ENCODE measurements around the gene TMEM270. TPM values are rescaled to one million over a fixed set of nuclear protein-coding genes. Genes with fewer than 3 reads are reported as not detected.
"Not testable (repeated sequence)": the region's sequence is repeated elsewhere in the genome, so short reads cannot be mapped to it uniquely, and the experiment has no call there.

TMEM270 gene
- total RNA-seq, 6 experiments from 2014 or later, result not detected

GRCh38 chr7:73881352-73882046, 20.5 kb downstream of the TMEM270 start:
- no peak for TF ChIP-seq CTCF (IDR thresholded peaks at IDR 0.05)
- peaks cover 28% of the 10 kb centered on the region for H3K4me1 Mint-ChIP-seq (ENCODE audit: low read depth)
- H3K27me3 Mint-ChIP-seq (ENCODE audit: insufficient read depth), result no peaks in the 10 kb centered on the region; the same call in 1 of the 2 replicates
- no peak overlapping the region for H3K4me3 Mint-ChIP-seq
- DNase-seq, result no peak
- no peaks in the 10 kb centered on the region for H3K9me3 Mint-ChIP-seq
- H3K27ac Mint-ChIP-seq, result no peak overlapping the region
- no peaks in the 10 kb centered on the region for H3K36me3 Mint-ChIP-seq (ENCODE audit: low read depth)

GRCh38 chr7:73882047-73882402, 21.1 kb downstream of the TMEM270 start:
- H3K4me1 Mint-ChIP-seq (ENCODE audit: low read depth), result peaks cover 33% of the 10 kb centered on the region
- no peak overlapping the region for H3K27ac Mint-ChIP-seq
- peaks cover under 1% of the 10 kb centered on the region; the same call in 1 of the 2 replicates for H3K27me3 Mint-ChIP-seq (ENCODE audit: insufficient read depth)
- H3K4me3 Mint-ChIP-seq, result no peak overlapping the region
- no peak for DNase-seq
- H3K9me3 Mint-ChIP-seq, result no peaks in the 10 kb centered on the region
- no peaks in the 10 kb centered on the region for H3K36me3 Mint-ChIP-seq (ENCODE audit: low read depth)
- no peak for TF ChIP-seq CTCF (IDR thresholded peaks at IDR 0.05)

DNA sequence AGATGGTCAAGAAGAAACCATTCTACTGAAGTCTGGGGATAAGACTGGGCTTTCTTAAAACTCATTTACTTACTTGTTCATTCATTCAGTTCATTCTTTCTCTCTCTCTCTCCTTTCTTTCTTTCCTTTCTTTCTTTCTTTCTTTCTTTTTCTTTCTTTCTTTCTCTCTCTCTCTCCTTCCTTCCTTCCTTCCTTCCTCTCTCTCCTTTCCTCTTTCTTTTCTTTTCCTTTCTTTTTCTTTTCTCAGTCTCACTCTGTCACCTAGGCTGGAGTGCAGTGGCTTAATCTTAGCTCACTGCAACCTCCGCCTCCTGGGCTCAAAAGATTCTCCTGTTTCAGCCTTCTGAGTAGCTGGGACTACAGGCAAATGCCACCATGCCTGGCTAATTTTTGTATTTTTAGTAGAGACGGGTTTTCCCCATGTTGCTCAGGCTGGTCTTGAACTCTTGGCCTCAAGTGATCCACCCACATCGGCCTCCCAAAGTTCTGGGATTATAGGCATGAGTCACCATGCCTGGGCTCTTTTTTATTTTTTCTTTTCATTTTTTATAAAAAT, 24.0 kb downstream of the TMEM270 start:
- H3K27ac Mint-ChIP-seq, result peak overlapping the region; percentile 12; the same call in 1 of the 2 replicates
- peaks cover 34% of the 10 kb centered on the region for H3K4me1 Mint-ChIP-seq (ENCODE audit: low read depth)
- H3K4me3 Mint-ChIP-seq; H3K27me3 Mint-ChIP-seq (ENCODE audit: insufficient read depth); H3K9me3 Mint-ChIP-seq; H3K36me3 Mint-ChIP-seq (ENCODE audit: low read depth); DNase-seq: not testable (repeated sequence)

DNA sequence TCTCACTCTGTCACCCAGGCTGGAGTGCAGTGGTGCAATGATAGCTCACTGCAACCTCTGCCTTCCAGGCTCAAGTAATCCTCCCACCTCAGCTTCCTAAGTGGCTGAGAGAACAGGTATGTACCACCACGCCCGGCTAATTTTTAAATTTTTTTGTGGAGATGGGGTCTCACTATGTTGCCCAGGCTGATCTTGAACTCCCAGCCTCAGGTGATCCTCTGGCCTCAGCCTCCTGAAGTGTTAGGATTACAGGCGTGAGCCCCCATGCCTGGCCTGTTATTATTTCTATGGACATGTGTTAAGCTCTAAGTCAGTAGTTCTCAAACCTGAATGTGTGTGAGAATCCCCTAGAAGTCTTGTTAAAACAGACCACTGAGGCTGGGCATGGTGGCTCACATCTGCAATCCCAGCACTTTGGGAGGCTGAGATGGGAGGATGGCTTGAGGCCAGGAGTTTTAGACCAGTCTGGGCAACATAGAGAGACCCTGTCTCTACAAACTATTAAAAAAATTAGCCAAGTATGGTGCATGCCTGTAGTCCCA, 24.5 kb downstream of the TMEM270 start:
- 0 out of 2 replicates have a peak overlapping the region, but pooled peaks have one; percentile 23 for H3K4me3 Mint-ChIP-seq
- no peak overlapping the region for H3K27ac Mint-ChIP-seq
- DNase-seq, result no peak
- H3K36me3 Mint-ChIP-seq (ENCODE audit: low read depth), result no peaks in the 10 kb centered on the region
- H3K4me1 Mint-ChIP-seq (ENCODE audit: low read depth), result peaks cover 28% of the 10 kb centered on the region
- H3K9me3 Mint-ChIP-seq, result no peaks in the 10 kb centered on the region
- peaks cover 5% of the 10 kb centered on the region; the same call in 1 of the 2 replicates for H3K27me3 Mint-ChIP-seq (ENCODE audit: insufficient read depth)
- no peak for TF ChIP-seq CTCF (IDR thresholded peaks at IDR 0.05)

DNA sequence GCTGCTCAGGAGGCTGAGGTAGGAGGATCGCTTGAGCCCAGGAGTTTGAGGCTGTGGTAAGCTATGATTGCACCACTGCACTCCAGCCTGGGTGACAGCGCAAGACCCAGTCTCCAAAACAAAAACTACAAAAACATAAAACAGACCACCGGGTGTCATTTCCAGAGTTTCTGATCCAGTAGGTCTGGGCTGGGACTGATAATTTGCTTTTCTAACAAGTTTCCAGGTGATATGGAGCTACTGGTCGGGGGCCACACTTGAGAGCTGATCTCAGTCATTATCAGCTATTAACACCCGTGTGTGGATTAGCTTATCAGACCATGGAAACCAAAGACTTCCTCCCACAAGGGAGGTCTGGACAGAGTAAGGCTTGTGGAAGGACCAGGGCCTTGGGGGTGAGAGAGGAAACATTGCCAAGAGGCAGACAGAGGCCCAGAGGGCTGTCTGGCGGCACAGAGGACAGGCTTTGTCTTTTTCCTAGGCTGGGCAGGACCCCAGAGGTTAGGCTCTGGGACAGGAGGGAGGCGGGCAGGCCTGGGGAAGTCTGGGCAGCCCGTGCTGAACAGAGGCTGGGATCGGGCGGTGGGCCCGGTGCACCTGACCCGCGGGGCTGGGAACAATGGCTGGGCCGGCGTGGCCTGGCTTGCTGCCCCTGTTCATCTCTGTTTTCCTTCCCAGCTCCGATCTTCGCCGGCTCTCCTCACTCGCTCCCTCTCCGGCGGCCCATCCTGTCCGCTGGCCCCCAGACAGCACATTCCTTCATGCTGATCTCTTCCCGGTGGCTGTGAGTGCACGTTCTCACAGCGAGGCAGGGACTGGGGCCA, 25.2 kb downstream of the TMEM270 start:
- TF ChIP-seq CTCF (IDR thresholded peaks at IDR 0.05), result no peak
- peak overlapping the region; percentile 23 for H3K4me3 Mint-ChIP-seq
- no peaks in the 10 kb centered on the region for H3K9me3 Mint-ChIP-seq
- peak; percentile 45 for DNase-seq
- H3K4me1 Mint-ChIP-seq (ENCODE audit: low read depth), result peaks cover 24% of the 10 kb centered on the region
- H3K27me3 Mint-ChIP-seq (ENCODE audit: insufficient read depth), result peaks cover 5% of the 10 kb centered on the region; the same call in 1 of the 2 replicates
- peak overlapping the region; percentile 87 for H3K27ac Mint-ChIP-seq
- H3K36me3 Mint-ChIP-seq (ENCODE audit: low read depth), result no peaks in the 10 kb centered on the region
